ENCODE results near the gene RELB. TPM values are rescaled to one million over a fixed set of nuclear protein-coding genes. Genes with fewer than 3 reads are reported as not detected.

The RELB gene
- total RNA-seq, 1 donor from 2014 or later = 28.3 TPM

DNA sequence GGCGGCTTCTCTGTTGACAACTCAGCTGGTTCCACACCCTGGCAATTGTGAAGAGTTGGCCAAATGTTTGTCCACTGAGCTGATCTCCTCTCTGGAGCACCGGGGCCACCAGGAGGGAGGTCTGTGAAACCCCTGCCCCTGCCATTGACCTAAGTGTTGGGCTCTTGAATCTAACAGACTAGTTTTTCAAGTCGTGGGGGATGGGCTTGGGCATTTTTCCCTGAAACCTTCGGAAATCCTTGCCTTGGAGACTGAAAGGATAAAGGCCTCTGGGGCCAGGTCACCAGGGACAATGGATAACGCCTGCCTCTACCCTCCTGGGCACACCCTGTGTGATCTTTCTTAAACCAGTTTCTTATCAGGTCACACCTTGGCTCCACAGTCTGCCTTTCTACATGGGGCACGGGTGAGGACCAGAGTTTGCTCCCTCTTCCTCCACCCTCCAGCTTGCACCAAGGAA, 78.7 kb downstream of the RELB start:
- no peak for DNase-seq (ENCODE audit: low read depth)
- peak overlapping the region; percentile 79 for H3K4me3 ChIP-seq (ENCODE audit: low read depth, low read length)
- no peak for TF ChIP-seq CTCF (conservative IDR thresholded peaks at IDR 0.05; ENCODE audit: low read depth, low read length)

GRCh38 chr19:45082170-45082569, 80.9 kb downstream of the RELB start:
- DNase-seq (ENCODE audit: low read depth) = no peak
- TF ChIP-seq CTCF (conservative IDR thresholded peaks at IDR 0.05; ENCODE audit: low read depth, low read length) = no peak
- H3K4me3 ChIP-seq (ENCODE audit: low read depth, low read length) = no peak overlapping the region

DNA sequence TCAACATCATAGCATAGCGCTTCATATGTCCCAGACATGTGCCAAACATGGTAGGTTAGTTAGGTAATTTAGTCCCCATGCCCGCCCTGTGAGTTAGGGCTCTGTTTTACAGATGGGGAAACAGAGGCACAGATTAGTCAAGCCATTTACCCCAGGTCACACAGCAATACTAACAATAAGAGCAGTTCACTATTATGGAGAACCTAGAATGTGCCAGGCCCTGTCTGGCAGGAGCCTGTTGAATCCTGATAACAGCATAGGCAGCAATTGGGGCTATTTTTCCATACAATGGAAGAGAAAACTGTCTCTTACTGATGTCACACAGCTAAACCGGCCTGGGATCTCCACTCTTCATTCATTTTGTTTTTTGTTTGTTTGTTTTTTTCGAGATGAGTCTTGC, 85.2 kb downstream of the RELB start:
- no peak for DNase-seq (ENCODE audit: low read depth)
- TF ChIP-seq CTCF (conservative IDR thresholded peaks at IDR 0.05; ENCODE audit: low read depth, low read length) = no peak

DNA sequence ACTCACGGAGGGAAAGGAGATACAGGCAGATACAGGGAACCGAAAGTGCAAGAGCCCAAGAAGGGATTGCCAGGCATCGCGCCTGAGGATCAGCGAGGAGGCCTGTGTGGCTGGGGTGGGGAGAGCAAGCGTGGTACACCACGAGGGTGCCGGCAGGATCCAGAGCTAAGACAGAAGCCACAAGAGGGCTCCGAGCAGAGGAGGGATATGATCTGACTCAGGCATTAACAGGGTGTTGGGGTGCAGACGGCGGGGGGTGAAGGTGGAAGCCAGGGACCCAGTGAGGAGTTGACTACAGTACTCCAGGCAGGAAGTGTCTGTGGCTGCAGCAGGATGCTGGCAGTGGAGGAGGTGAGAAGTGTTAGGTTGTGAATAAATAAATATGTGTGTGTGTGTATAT, 86.3 kb downstream of the RELB start:
- DNase-seq (ENCODE audit: low read depth) = no peak
- H3K4me3 ChIP-seq (ENCODE audit: low read depth, low read length) = no peak overlapping the region
- TF ChIP-seq CTCF (conservative IDR thresholded peaks at IDR 0.05; ENCODE audit: low read depth, low read length) = no peak

More for the DNA sequence above, 85.2 kb downstream of the RELB start:
- no peak overlapping the region for H3K4me3 ChIP-seq (ENCODE audit: low read depth, low read length)

Other genes starting within 250 kb of the RELB start
- gene CBLC, start 223.6 kb upstream of the RELB start, total RNA-seq = 16.1 and 27.2 TPM in 2 replicates
- 7.7 and 27.7 TPM in 2 replicates for gene BCAM, start 192.4 kb upstream of the RELB start, total RNA-seq
- gene NECTIN2, start 155.2 kb upstream of the RELB start, total RNA-seq = 216 and 264 TPM in 2 replicates
- gene TOMM40, start 110.2 kb upstream of the RELB start, total RNA-seq = 99.1 and 229 TPM in 2 replicates
- 5.9 and 46.2 TPM in 2 replicates for gene APOE, start 95.7 kb upstream of the RELB start, total RNA-seq
- 11.4 and 12.3 TPM in 2 replicates for gene APOC1, start 86.9 kb upstream of the RELB start, total RNA-seq
- gene APOC4, start 59.2 kb upstream of the RELB start, total RNA-seq = not detected in 2 replicates
- not detected in 2 replicates for gene APOC2, start 55.4 kb upstream of the RELB start, total RNA-seq
- gene CLPTM1, start 46.1 kb upstream of the RELB start, total RNA-seq = 39.6 and 56.3 TPM in 2 replicates
- 38.8 and 58.1 TPM in 2 replicates for gene CLASRP, start 37.6 kb downstream of the RELB start, total RNA-seq
- gene ZNF296, start 75.0 kb downstream of the RELB start, total RNA-seq = 1.7 and 3.0 TPM in 2 replicates
- 38.2 and 58.2 TPM in 2 replicates for gene GEMIN7, start 77.8 kb downstream of the RELB start, total RNA-seq
- 42.5 and 64.0 TPM in 2 replicates for gene PPP1R37, start 91.7 kb downstream of the RELB start, total RNA-seq
- 0.29 TPM in 1 of 2 replicates, not detected in the other for gene NKPD1, start 159.5 kb downstream of the RELB start, total RNA-seq
- gene TRAPPC6A, start 176.8 kb downstream of the RELB start, total RNA-seq = 9.5 and 16.5 TPM in 2 replicates
- 5.4 and 11.5 TPM in 2 replicates for gene BLOC1S3, start 177.3 kb downstream of the RELB start, total RNA-seq
- 0.12 TPM in 1 of 2 replicates, not detected in the other for gene EXOC3L2, start 243.9 kb downstream of the RELB start, total RNA-seq
- gene MARK4, start 249.8 kb downstream of the RELB start, total RNA-seq = 12.6 and 15.0 TPM in 2 replicates